Islet of Langerhans (tissue), 1 donor: ENCODE results near the gene HINT2.

ENCODE experiments used
- FAIRE-seq: peaks from one replicate; lab custom pipeline; 2011; peaks lifted over from hg19 to GRCh38; lab: Jason Lieb, UNC

HINT2 gene

GRCh38 chr9:35774907-35775635 is 39.8 kb downstream of the HINT2 start:
- no peak for FAIRE-seq

DNA sequence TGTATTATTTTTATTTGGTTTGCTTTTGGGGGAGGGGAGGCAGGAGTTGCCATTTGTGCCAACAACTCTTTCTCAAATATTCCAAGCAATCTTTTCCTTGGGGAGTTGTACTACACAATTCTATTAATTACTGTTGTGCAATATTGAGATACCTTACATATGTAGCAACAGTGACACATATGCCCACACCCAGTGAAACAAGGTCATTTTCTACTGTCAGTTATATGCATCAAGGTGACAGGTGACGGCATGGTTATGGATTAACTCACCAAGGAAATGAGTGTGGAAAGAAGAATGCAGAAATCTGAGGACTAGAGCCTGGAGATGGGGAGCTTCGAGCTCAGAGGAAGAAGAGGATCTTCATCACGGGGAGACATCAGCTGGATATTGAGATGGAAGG is 42.9 kb downstream of the HINT2 start:
- FAIRE-seq, result no peak

- FAIRE-seq, result peak; percentile 73
Measured at GRCh38 chr9:35771534-35771933, 43.3 kb downstream of the HINT2 start.

DNA sequence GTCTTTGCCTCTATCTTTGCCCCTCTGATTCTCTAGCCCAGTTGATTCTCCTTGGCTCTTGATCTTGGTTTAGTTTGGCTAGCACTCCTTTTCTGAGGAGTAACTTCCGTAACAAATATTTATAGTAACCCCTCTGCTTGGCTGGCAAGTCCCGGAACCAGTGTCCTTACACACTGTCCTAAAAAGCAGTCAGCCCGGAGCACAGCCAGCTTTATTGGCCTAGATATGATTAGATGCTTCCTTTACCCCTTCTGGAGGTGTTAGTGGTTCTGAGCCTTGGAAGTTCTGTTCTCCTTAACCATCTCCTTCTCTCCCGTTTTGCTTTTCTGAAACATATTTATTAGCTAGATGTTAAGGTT is 43.8 kb downstream of the HINT2 start:
- FAIRE-seq, result no peak

GRCh38 chr9:35769763-35770162 is 45.1 kb downstream of the HINT2 start:
- FAIRE-seq, result no peak

- FAIRE-seq, result no peak
Measured at GRCh38 chr9:35767458-35767857, 47.4 kb downstream of the HINT2 start.

DNA sequence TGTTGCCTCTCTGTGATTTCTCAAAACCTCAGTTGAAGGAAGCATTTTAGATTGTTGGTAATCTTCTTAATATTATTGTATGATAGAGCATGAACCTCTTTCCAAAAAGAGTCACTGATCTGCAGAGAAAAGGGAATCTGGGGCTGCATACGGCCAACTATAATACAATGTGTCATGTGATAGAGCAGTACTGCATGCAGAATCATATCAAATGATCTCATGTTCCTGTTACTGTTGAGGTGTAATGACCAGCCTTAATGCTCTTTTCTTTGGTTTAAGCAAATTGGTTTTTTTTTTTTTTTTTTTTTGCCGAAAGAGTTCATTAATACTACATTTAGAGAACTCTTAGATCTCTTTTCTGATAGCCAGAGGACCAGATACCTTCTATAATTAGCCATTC is 47.8 kb downstream of the HINT2 start:
- no peak for FAIRE-seq

DNA sequence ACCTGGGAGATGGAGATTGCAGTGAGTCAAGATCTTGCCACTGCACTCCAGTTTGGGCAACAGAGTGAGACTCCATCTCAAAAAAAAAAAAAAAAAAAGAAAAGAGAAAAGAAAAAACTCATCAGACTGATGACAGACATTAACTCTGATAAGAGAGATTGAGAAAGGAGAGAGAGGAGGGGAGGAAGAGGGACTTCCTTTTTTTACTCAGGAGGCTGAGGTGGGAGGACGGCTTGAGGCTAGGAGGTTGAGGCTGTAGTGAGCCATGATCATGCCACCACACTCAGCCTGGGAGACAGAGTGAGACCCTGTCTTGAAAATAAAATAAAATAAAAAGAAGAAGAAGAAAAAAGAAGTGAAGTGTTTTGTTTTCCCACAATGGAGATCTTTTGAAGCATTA is 51.0 kb downstream of the HINT2 start:
- no peak for FAIRE-seq

- peak; percentile 45 for FAIRE-seq
Measured at GRCh38 chr9:35763181-35763580, 51.7 kb downstream of the HINT2 start.
